ENCODE results near the gene HDLBP.

DNA sequence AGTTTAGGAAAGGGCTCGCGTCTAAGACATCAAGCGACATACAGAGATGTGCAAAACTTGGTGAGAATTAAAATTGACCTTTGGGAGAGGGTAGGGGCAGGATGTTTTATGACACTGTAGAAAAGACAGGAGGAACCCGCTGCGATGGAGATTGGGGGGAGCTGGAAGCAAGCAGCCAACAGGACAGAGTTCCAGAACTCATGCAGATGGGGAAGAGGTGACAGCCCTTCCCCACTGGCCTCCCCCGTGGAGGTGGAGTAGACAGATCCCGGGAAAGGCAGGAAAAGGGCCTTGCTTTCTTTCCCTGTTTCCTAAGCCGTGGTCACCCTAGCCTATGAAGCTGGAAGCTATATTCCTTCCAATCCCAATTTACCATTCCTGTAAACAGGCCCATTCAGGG lies 87.9 kb downstream of the HDLBP start:
- TF ChIP-seq GATA2 (IDR thresholded peaks at IDR 0.05; ENCODE audit: low read depth, low read length) (no peak), GATA3 (IDR thresholded peaks at IDR 0.05; ENCODE audit: low read depth, low read length) (no peak)

Data from SH-SY5Y (cell line).